ENCODE data around the gene LRRC66.

LRRC66 gene, protein sequence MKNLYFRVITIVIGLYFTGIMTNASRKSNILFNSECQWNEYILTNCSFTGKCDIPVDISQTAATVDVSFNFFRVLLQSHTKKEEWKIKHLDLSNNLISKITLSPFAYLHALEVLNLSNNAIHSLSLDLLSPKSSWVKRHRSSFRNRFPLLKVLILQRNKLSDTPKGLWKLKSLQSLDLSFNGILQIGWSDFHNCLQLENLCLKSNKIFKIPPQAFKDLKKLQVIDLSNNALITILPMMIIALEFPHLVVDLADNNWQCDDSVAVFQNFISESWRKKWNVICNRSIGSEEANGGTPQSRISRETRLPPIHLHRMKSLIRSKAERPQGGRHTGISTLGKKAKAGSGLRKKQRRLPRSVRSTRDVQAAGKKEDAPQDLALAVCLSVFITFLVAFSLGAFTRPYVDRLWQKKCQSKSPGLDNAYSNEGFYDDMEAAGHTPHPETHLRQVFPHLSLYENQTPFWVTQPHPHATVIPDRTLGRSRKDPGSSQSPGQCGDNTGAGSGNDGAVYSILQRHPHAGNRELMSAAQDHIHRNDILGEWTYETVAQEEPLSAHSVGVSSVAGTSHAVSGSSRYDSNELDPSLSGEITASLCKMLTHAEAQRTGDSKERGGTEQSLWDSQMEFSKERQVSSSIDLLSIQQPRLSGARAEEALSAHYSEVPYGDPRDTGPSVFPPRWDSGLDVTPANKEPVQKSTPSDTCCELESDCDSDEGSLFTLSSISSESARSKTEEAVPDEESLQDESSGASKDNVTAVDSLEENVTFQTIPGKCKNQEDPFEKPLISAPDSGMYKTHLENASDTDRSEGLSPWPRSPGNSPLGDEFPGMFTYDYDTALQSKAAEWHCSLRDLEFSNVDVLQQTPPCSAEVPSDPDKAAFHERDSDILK

DNA sequence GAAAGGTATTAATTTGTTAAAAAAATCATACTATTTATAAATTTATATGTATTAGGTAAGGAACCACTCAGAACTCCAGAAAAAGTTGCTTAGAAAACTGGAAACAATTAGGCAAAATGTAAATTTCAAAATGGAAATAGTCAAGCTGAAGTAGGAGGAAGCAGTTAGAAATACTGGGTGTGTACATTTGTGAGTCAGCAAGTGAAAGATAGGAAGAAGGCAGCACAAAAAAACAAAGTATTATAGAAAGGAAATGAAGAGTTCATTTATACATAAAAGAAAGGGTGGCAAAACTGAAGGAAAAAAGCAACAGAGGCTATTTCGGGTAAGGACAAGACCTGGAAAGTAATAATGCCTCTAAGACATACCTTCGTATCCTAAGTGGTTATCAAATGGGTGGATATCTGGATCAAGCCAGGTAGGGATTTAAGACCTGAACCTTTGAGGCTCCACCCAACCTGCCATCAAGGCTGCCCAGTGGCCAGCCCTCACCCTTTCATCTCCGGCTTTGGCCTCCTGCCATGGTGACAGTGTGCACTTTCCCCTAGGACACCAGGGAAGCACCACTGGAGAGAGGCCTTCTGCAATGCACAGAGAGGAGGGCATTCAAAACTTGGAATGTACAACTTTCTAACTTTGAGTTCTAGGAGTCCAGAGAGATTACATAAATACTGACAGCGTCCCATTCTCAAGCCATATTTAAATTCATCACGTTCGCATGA is at the start of gene LRRC66:
Gene LRRC66 (minus strand): TSS at position 428 of the 722 bp plus-strand sequence. CDS start 2,750 bp downstream, outside the sequence.
- Mint-ChIP-seq H3K4me3 (no peak within 1 kb of the TSS), H3K27ac (peak within 1 kb of the TSS; percentile 65), H3K36me3 (no peaks in the 10 kb centered on the region), H3K27me3 (no peaks in the 10 kb centered on the region), H3K9me3 (no peaks in the 10 kb centered on the region), H3K4me1 (peaks cover 6% of the 10 kb centered on the region)
- no peak for DNase-seq
- CTCF ChIA-PET: interaction anchor here (0.8 to 1.0 kb wide), 2 partner anchors 125 to 526 kb away, joined by 3 read pairs; no protein-coding TSS in a partner anchor

DNA sequence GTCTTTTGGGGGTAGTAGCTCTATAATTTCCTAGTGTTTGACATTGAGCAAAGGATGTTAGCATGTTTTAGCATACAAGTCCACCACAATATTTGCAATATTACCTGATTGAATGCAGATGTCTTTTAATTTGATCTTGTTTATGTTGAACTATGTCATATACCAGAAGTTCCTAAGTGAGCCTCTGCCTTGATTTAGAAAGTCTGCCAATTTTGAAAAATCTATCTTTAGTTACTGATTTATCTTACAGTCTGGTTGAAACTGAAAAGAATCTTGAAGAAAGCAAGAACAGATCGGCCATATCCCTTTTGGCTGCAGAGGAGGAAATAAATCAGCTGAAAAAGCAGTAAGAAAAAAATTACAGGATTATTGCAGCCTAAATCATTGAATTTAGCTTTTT is 49.4 kb upstream of the LRRC66 start:
- no peak for DNase-seq
- Mint-ChIP-seq H3K27ac (no peak overlapping the region), H3K9me3 (no peaks in the 10 kb centered on the region), H3K36me3 (no peaks in the 10 kb centered on the region), H3K4me3 (no peak overlapping the region), H3K27me3 (peaks cover 4% of the 10 kb centered on the region), H3K4me1 (no peaks in the 10 kb centered on the region)
- CTCF ChIA-PET: no interaction called here

DNA sequence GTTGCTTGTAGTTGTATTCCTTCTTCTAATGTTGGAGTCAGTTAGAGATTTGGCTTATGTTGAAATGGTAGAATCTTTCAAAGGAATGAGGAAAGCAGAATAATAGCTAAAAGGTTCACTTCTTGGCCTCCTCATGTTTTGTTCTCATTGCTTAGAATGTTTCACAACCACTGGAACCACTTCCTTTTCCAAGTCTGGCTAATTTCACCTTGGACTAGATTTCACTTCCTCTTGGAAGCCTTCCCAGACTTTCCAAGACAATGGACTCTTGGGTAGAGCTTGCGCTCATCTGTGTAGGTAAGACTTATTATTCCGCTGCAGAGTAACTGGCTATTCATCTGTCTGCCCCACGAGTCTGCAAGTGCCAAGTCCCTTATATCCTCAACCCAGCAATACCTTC is 39.2 kb upstream of the LRRC66 start:
- H3K36me3 Mint-ChIP-seq: no peaks in the 10 kb centered on the region
- H3K4me3 Mint-ChIP-seq: no peak overlapping the region
- H3K27me3 Mint-ChIP-seq: peaks cover 16% of the 10 kb centered on the region
- H3K9me3 Mint-ChIP-seq: no peaks in the 10 kb centered on the region
- CTCF ChIA-PET: no interaction called here
- H3K4me1 Mint-ChIP-seq: no peaks in the 10 kb centered on the region
- H3K27ac Mint-ChIP-seq: no peak overlapping the region
- no peak for DNase-seq

DNA sequence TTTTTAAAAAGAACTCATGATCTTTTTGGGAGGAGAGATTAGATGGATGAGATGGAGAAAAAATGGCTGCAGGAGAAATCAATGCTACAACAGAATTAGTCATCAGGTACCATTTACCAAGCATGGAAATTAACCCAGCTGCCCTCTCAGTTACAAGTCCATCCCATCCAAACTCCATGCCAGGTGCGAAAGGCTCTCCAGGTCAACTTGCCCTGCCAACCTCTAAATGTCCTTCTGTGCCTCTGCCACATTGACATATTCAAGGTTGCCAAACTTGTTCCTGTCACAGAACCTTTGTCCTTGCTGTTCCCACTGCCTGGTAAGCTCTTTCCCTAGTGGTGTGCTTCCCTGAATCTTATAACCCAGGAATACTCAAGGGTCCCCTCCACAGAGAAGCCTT is 38.1 kb upstream of the LRRC66 start:
- CTCF ChIA-PET: no interaction called here
- H3K4me3 Mint-ChIP-seq: no peak overlapping the region
- no peak overlapping the region for H3K27ac Mint-ChIP-seq
- H3K36me3 Mint-ChIP-seq: no peaks in the 10 kb centered on the region
- no peaks in the 10 kb centered on the region for H3K9me3 Mint-ChIP-seq
- no peak for DNase-seq
- peaks cover 27% of the 10 kb centered on the region for H3K27me3 Mint-ChIP-seq
- H3K4me1 Mint-ChIP-seq: no peaks in the 10 kb centered on the region

DNA sequence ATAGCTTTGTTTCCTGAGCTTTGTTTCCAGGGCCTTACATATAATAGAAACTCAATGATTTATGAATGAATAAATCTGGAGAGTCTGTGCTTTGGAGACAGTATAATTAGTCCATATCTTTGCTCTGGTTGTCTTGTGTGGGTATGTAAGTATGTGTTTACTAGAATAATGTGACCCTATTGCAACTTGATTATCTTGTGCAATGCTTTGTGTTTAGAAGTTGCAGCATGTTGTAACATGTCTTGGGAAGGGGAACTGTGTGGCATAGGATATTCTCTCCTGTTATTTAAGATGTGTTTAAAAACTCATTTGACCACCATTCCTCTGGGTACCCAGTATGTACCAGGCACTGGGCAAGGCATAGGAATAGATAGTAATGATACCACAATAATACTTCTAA is 37.0 kb upstream of the LRRC66 start:
- no peak for DNase-seq
- H3K27ac Mint-ChIP-seq: no peak overlapping the region
- peaks cover 5% of the 10 kb centered on the region for H3K4me1 Mint-ChIP-seq
- H3K4me3 Mint-ChIP-seq: no peak overlapping the region
- H3K27me3 Mint-ChIP-seq: peaks cover 38% of the 10 kb centered on the region
- CTCF ChIA-PET: interaction anchor here (0.6 kb wide), 1 partner anchor 17 kb away, joined by 3 read pairs; no protein-coding TSS in a partner anchor
- no peaks in the 10 kb centered on the region for H3K9me3 Mint-ChIP-seq
- no peaks in the 10 kb centered on the region for H3K36me3 Mint-ChIP-seq

DNA sequence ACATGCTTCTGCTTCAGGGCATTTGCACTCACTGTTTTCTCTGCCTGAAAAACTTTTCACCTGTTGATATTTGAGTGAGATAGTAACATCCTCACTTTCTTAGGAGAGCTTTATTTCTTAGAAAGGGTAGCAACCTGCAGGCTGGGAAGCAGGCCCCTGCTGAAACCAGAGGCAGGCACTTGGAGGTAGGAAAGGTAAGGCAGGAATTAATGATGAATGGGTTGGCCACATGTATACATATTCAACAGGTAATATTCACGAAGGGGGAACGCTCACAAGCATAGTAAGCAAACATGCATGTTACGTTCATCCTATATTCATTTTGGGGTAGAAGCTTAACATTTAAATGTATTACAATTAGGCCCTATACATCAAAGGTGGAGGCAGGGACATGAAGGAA is 34.1 kb upstream of the LRRC66 start:
- CTCF ChIA-PET: no interaction called here
- Mint-ChIP-seq H3K27me3 (peaks cover 55% of the 10 kb centered on the region), H3K27ac (no peak overlapping the region), H3K4me3 (no peak overlapping the region), H3K36me3 (no peaks in the 10 kb centered on the region), H3K4me1 (peaks cover 15% of the 10 kb centered on the region), H3K9me3 (no peaks in the 10 kb centered on the region)
- DNase-seq: no peak

DNA sequence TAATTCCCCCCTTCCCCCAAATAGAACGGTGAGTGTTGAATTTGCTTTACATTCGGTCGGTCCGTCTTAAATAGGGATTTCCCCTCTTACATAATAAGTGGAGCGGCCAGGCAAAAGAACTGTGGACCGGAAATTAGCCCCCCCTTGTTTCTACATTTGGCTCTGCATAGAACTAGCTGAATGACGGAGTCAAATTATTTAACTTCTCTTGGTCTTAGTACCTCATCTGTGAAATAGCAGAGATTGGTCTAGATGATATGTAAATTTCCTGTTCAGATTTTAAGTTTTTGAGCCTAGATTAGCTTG is 32.3 kb upstream of the LRRC66 start:
- Mint-ChIP-seq H3K9me3 (no peaks in the 10 kb centered on the region), H3K4me3 (no peak overlapping the region), H3K27me3 (peaks cover 67% of the 10 kb centered on the region), H3K4me1 (peaks cover 15% of the 10 kb centered on the region), H3K27ac (no peak overlapping the region), H3K36me3 (no peaks in the 10 kb centered on the region)
- CTCF ChIA-PET: no interaction called here
- no peak for DNase-seq

DNA sequence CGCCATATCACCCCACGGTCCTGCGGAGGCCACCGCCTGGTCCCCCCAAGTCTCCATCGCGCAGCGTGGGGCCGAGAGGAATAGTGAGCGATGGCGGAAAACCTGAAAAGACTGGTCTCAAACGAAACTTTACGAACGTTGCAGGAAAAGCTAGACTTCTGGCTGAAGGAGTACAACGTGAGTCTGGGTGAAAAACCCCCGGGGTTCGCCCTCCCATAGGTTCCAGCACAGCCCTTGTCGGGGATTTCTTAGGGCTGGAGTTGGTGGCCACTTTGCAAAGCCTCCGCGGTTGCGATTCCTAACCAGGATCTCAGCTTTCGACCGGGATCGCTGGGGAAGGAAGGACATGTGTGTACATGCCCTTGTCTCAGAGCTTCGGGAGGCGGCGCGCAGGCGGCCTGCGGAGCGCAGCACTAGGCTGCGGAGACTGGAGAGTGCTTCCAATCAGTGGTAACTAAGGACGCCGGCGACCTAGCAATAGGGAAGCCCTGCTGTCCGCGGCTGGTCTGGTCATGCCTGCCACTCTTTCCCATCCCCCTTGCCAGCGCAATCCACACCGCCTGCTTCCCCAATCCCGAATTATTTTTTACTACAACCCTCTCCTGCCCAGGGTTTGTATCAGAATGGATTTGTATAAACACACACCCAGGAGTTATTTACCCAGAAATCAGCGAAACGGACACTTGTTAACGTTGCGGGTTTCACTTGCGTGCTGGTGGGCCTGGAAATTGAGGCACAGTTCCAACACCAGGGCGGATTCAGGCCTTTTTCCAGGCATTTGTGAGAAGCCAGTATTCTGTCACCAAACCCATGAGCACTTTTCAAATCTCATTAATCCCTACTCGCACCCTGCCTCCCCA is 31.7 kb upstream of the LRRC66 start:
- Mint-ChIP-seq H3K36me3 (no peaks in the 10 kb centered on the region), H3K4me1 (peaks cover 15% of the 10 kb centered on the region), H3K9me3 (no peaks in the 10 kb centered on the region), H3K27me3 (peaks cover 73% of the 10 kb centered on the region), H3K27ac (no peak overlapping the region), H3K4me3 (peak overlapping the region; percentile 72)
- peak; percentile 23 for DNase-seq
- CTCF ChIA-PET: no interaction called here

DNA sequence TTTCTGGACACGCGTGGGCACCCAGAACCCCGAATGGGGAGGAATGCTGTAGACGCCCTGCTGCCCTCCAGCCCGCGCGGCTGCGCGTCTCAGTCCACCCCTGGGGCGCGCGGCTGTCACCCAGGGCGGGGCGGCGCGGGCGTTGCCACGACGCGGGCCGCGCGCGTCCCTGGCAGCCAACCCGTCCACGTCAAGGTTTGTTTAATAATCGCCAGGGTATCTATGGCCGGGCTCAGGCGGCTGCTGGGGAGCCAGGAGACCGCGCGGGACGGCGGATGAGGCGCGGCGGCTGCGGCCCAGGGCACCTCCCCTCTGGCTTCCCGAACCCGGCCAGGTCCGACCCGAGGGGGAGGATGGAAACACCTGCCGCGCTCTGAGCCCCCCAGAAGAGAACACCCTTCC is 31.1 kb upstream of the LRRC66 start, which contains the start of gene SPATA18:
Gene SPATA18 (plus strand): TSS at position 92 of the 402 bp plus-strand sequence. CDS start 401 bp downstream, outside the sequence.
- H3K27me3 Mint-ChIP-seq: peaks cover 73% of the 10 kb centered on the region
- H3K27ac Mint-ChIP-seq: no peak within 1 kb of the TSS
- H3K4me1 Mint-ChIP-seq: peaks cover 15% of the 10 kb centered on the region
- peak; percentile 20 for DNase-seq
- CTCF ChIA-PET: no interaction called here
- no peaks in the 10 kb centered on the region for H3K36me3 Mint-ChIP-seq
- no peaks in the 10 kb centered on the region for H3K9me3 Mint-ChIP-seq
- H3K4me3 Mint-ChIP-seq: peak within 1 kb of the TSS; percentile 72

DNA sequence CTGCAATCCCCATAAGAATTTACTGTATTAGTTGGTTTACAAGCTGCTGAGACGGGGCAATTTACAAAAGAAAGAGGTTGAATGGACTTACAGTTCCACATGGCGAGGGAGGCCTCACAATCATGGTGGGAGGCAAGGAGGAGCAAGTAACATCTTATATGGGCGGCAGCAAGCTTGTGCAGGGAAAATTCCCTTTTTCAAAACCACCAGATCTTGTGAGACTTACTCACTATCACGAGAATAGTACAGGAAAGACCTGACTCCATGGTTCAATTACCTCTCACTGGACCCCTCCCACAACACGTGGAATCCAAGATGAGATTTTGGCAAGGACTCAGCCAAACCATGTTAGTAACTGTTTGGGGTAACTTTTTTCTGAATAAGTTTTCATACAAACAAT is 29.1 kb upstream of the LRRC66 start:
- no peak overlapping the region for H3K27ac Mint-ChIP-seq
- H3K27me3 Mint-ChIP-seq: peaks cover 70% of the 10 kb centered on the region
- H3K36me3 Mint-ChIP-seq: no peaks in the 10 kb centered on the region
- DNase-seq: no peak
- no peaks in the 10 kb centered on the region for H3K9me3 Mint-ChIP-seq
- no peak overlapping the region for H3K4me3 Mint-ChIP-seq
- H3K4me1 Mint-ChIP-seq: peaks cover 15% of the 10 kb centered on the region
- CTCF ChIA-PET: no interaction called here

DNA sequence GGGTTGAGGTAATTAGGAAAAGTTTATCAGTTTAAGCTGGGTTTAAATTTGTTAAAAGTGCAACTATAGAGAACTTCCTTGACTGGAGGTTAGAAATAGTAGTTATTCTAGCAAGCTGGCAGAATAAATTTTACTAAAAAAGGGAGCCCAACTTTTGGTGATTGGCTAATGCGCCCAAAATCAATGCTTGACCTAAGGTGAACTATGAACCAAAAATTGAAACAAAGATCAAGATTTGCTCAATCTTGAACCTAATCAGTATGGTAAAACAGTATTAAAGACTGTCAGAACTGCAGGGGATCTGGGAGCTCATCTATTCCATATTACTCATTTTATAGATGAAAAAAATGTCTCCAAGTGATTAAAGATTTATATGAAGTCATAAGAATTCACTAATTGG is 24.9 kb upstream of the LRRC66 start:
- CTCF ChIA-PET: no interaction called here
- H3K27me3 Mint-ChIP-seq: peaks cover 49% of the 10 kb centered on the region
- no peaks in the 10 kb centered on the region for H3K36me3 Mint-ChIP-seq
- H3K4me3 Mint-ChIP-seq: no peak overlapping the region
- H3K4me1 Mint-ChIP-seq: no peaks in the 10 kb centered on the region
- no peaks in the 10 kb centered on the region for H3K9me3 Mint-ChIP-seq
- H3K27ac Mint-ChIP-seq: no peak overlapping the region
- no peak for DNase-seq

DNA sequence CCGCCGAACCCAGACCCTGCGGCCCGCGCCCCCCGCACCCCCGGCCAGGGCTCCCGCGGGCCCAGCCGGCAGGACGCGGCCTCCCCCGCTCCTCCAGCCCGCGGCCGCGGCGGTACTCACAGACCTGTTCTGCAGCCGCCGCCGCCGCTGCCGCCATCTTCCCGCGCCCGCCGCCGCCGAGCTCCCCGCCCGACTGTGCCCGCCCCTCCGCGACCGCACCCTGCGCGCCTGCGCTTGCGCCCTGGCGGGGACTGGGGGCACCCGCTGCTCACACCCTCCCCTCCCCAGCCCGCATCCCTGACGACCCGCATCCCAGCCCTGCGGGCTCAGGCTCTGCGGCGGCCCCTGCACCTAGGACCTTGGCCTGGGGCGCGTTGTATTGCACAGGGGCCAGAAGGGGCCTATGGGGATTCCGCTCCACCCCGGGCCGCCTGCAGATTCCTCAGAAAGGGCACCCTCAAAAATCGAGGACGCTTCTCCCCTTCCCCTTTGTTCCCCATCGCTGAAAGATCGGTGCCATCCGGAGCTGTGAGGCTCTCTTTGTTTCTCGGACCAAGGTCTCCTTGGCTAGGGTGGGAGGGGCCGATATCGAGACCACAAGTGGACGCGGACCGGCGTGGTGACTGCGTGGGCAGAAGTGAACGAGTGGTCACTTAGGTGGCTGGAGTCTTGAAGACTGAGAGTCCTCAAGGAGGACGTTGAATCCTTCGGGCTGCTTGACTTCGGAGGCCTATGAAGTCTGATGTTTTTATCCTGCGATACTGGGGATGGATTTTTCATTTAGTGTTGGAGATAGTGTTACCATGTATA is 18.1 kb upstream of the LRRC66 start, which contains the start of gene SGCB:
Gene SGCB (minus strand): TSS at position 197 of the 810 bp plus-strand sequence. CDS start 40 bp downstream, at position 157.
- H3K4me3 Mint-ChIP-seq: peak within 1 kb of the TSS; percentile 73

DNA sequence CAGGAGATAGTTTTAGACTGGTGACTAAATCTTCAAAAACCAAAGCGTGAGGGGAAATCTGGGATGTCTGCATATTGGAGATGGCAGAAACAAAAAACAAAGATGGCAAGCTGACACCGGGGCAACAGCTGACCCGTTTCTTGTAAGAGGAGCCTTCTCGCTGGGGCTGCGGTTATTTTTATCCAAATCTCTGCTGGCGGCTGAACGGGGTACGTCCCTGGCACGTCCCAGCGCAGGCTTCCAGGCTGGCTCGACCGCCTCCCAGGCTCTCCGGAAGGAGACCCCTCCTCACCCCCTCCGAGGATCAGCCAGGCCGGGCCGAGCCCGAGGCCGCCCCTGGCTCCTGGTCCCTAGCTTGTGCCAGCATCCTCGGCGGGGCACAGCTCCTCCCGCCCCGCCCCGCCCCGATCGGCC is 17.5 kb upstream of the LRRC66 start:
- peaks cover 31% of the 10 kb centered on the region for H3K27me3 Mint-ChIP-seq
- H3K4me1 Mint-ChIP-seq: peaks cover 31% of the 10 kb centered on the region
- no peaks in the 10 kb centered on the region for H3K9me3 Mint-ChIP-seq
- CTCF ChIA-PET: interaction anchor here (0.8 to 1.2 kb wide), 2 partner anchors 14 to 195 kb away, joined by 3 to 4 read pairs; no protein-coding TSS in a partner anchor
- no peaks in the 10 kb centered on the region for H3K36me3 Mint-ChIP-seq
- H3K4me3 Mint-ChIP-seq: peak overlapping the region; percentile 73
- no peak overlapping the region for H3K27ac Mint-ChIP-seq
- peak; percentile 48 for DNase-seq

More for the DNA sequence above, 18.1 kb upstream of the LRRC66 start, which contains the start of gene SGCB:
- peaks cover 31% of the 10 kb centered on the region for H3K4me1 Mint-ChIP-seq
- H3K9me3 Mint-ChIP-seq: no peaks in the 10 kb centered on the region
- H3K36me3 Mint-ChIP-seq: no peaks in the 10 kb centered on the region
- DNase-seq: peak; percentile 79
- CTCF ChIA-PET: interaction anchor here (0.6 to 1.2 kb wide), 2 partner anchors 8 to 196 kb away, joined by 3 read pairs; no protein-coding TSS in a partner anchor
- H3K27me3 Mint-ChIP-seq: peaks cover 31% of the 10 kb centered on the region
- H3K27ac Mint-ChIP-seq: no peak within 1 kb of the TSS

Measured in activated naive CD4-positive, alpha-beta T cell treated with anti-CD3 and anti-CD28 coated beads, Interleukin-2, amount 10 ng/mL, durations not matched to agents 7 days and 5 days (primary cell).